Caco-2 (cell line): Measurements from ENCODE around the gene ODF2. TPM values are rescaled to one million over a fixed set of nuclear protein-coding genes. Genes with fewer than 3 reads are reported as not detected.

Source experiments
- BruUV-seq: library from RNA; stranded (reverse); fragments of 400-500 nt; replicated peaks from 2 replicates; lab custom pipeline; 2021; lab: Mats Ljungman, UMichigan
- CTCF ChIA-PET: fragments of 300-600 bp; sonication (Branson Sonifier 250); formaldehyde crosslinking; loops from one replicate; lab custom pipeline; 2022; ENCODE audit warnings: antibody characterized with exemption; lab: Charles Lee
- POLR2A ChIA-PET: fragments of 300-600 bp; sonication (Branson Sonifier 250); formaldehyde crosslinking; loops from one replicate; lab custom pipeline; 2022; ENCODE audit warnings: antibody characterized with exemption; lab: Charles Lee
- DNase-seq, 2 experiments: peaks; one replicate each; pipeline versions ENCODE4 v3.0.0 to v3.0.0-alpha.2; 2020 to 2022
- H3K27me3 ChIP-seq: replicated peaks from 2 replicates; pipeline ENCODE4 v1.6.0; 2011; ENCODE audit warnings: low read length; ENCODE audit not compliant: control insufficient read depth, insufficient read depth
- H3K36me3 ChIP-seq: 2 replicates; pipeline ENCODE4 v1.5.1; 2011; ENCODE audit warnings: low read length; ENCODE audit not compliant: control insufficient read depth, insufficient read depth
- H3K4me1 ChIP-seq: fragments of 250-450 bp; sonication (Bioruptor Pico); 2 replicates; pipeline ENCODE4 v1.5.1; 2020; ENCODE audit warnings: mild to moderate bottlenecking
- H3K4me3 ChIP-seq: 2 replicates; pipeline ENCODE4 v1.5.1; 2011; ENCODE audit warnings: low read depth, mild to moderate bottlenecking, control low read depth, low read length
- H3K9me3 ChIP-seq: fragments of 250-450 bp; sonication (Bioruptor Pico); 2 replicates; pipeline ENCODE4 v1.5.1; 2020; ENCODE audit warnings: mild to moderate bottlenecking, moderate library complexity
- H3K27ac Mint-ChIP-seq: one replicate; pipeline ENCODE4 v1.8.0; 2022; ENCODE audit warnings: mixed read lengths; ENCODE audit not compliant: unreplicated experiment
- H3K27me3 Mint-ChIP-seq: one replicate; pipeline ENCODE4 v1.8.0; 2022; ENCODE audit warnings: mixed read lengths; ENCODE audit not compliant: insufficient read depth, unreplicated experiment
- H3K36me3 Mint-ChIP-seq: one replicate; pipeline ENCODE4 v1.8.0; 2022; ENCODE audit warnings: mild to moderate bottlenecking, mixed read lengths; ENCODE audit not compliant: insufficient read depth, unreplicated experiment
- H3K4me1 Mint-ChIP-seq: one replicate; pipeline ENCODE4 v1.8.0; 2022; ENCODE audit warnings: low read depth, mixed read lengths; ENCODE audit not compliant: unreplicated experiment
- H3K4me3 Mint-ChIP-seq: one replicate; pipeline ENCODE4 v1.8.0; 2022; ENCODE audit warnings: mild to moderate bottlenecking, moderate library complexity, mixed read lengths; ENCODE audit not compliant: unreplicated experiment
- H3K9me3 Mint-ChIP-seq: one replicate; pipeline ENCODE4 v1.8.0; 2022; ENCODE audit warnings: mixed read lengths; ENCODE audit not compliant: unreplicated experiment
- CTCF ChIP-seq, 2 experiments: fragments of 200-600 bp in 1 of 2; IDR thresholded peaks; 1 replicate in 1 of 2; 2 replicates in 1 of 2; pipeline versions ENCODE4 v1.5.1 to v1.8.0; 2011 to 2022; ENCODE audit warnings: antibody characterized with exemption in 1 of 2, control low read depth in 1 of 2, inconsistent platforms in 1 of 2, low read depth in 1 of 2, low read length in 1 of 2, mild to moderate bottlenecking in 1 of 2, moderate library complexity in 1 of 2; ENCODE audit not compliant: insufficient read depth in 1 of 2, severe bottlenecking in 1 of 2, unreplicated experiment in 1 of 2
- intact Hi-C: fragments of 100-400 bp; cut with micrococcal nuclease; formaldehyde crosslinking; loops from one replicate; pipeline ENCODE4 v1.10.0; 2022; ENCODE audit not compliant: unreplicated experiment
- total RNA-seq: library from RNA; stranded (reverse); gene quantifications from 2 replicates; pipeline ENCODE4 v1.2.3, GENCODE V29; 2022

Gene ODF2
- total RNA-seq, 1 experiment from 2014 or later = 34.9 TPM

DNA sequence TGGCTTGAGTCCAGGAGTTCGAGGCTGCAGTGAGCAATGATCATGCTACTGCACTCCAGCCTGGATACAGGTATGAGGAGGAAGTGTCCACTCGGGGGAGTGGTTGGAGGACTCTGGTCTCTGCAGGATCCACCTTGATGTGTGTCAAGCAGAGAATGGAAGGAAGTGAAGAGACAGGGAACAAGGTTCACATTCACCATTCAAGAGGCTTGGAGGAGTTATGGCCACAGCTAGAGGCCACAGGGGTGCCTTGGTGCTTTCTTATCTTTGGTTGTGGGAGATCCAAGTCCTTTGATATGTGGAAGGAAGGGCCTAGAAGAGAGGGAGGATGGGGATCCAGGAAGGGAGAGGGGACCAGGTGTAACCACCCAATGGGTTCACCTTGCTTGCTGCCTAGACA lies 40.5 kb upstream of the ODF2 start:
- BruUV-seq = no TSS peak
- CTCF ChIA-PET = interaction anchor here (0.6 kb wide), 3 partner anchors 115 to 209 kb away, joined by 4 to 5 read pairs (median 5); no protein-coding TSS in a partner anchor
- intact Hi-C loops = no loop called here

GRCh38 chr9:128416014-128416413 lies 39.8 kb upstream of the ODF2 start:
- Histone ChIP-seq H3K4me3 (no peak overlapping the region), H3K36me3 (no peaks in the 10 kb centered on the region), H3K4me1 (peaks cover 32% of the 10 kb centered on the region), H3K9me3 (no peaks in the 10 kb centered on the region), H3K27me3 (no peaks in the 10 kb centered on the region)
- peak overlapping the region; percentile 86 for H3K27ac Mint-ChIP-seq
- DNase-seq = peak; percentile 69 to 72
- no TSS peak for BruUV-seq
- CTCF ChIA-PET = interaction anchor here (0.6 kb wide), 3 partner anchors 116 to 209 kb away, joined by 4 to 5 read pairs (median 5); no protein-coding TSS in a partner anchor
- intact Hi-C loops = no loop called here
- no peaks in the 10 kb centered on the region for H3K9me3 Mint-ChIP-seq
- peaks cover 6% of the 10 kb centered on the region for H3K36me3 Mint-ChIP-seq
- H3K4me3 Mint-ChIP-seq = peak overlapping the region; percentile 62
- POLR2A ChIA-PET = interaction anchor here (0.6 kb wide), 1 partner anchor 49 kb away, joined by 5 read pairs; no protein-coding TSS in a partner anchor
- H3K4me1 Mint-ChIP-seq = peaks cover 24% of the 10 kb centered on the region
- no peak for TF ChIP-seq CTCF (IDR thresholded peaks at IDR 0.05; ENCODE audit: insufficient read depth in 1 of 2, low read depth in 1 of 2, low read length in 1 of 2, severe bottlenecking in 1 of 2, unreplicated experiment in 1 of 2)
- H3K27me3 Mint-ChIP-seq = no peaks in the 10 kb centered on the region

More for the DNA sequence above, 40.5 kb upstream of the ODF2 start:
- Histone ChIP-seq H3K9me3 (no peaks in the 10 kb centered on the region), H3K36me3 (no peaks in the 10 kb centered on the region), H3K4me3 (no peak overlapping the region), H3K27me3 (no peaks in the 10 kb centered on the region), H3K4me1 (peaks cover 32% of the 10 kb centered on the region)
- Mint-ChIP-seq H3K27ac (peak overlapping the region; percentile 86), H3K9me3 (no peaks in the 10 kb centered on the region), H3K4me1 (peaks cover 24% of the 10 kb centered on the region), H3K4me3 (peak overlapping the region; percentile 62), H3K27me3 (no peaks in the 10 kb centered on the region), H3K36me3 (peaks cover 6% of the 10 kb centered on the region)
- no peak for TF ChIP-seq CTCF (IDR thresholded peaks at IDR 0.05; ENCODE audit: insufficient read depth in 1 of 2, low read depth in 1 of 2, low read length in 1 of 2, severe bottlenecking in 1 of 2, unreplicated experiment in 1 of 2)
- POLR2A ChIA-PET = interaction anchor here (0.6 kb wide), 1 partner anchor 50 kb away, joined by 5 read pairs; no protein-coding TSS in a partner anchor
- no peak for DNase-seq

- TF ChIP-seq CTCF (IDR thresholded peaks at IDR 0.05; ENCODE audit: insufficient read depth in 1 of 2, low read depth in 1 of 2, low read length in 1 of 2, severe bottlenecking in 1 of 2, unreplicated experiment in 1 of 2) = no peak
- Histone ChIP-seq H3K4me3 (no peak overlapping the region), H3K9me3 (no peaks in the 10 kb centered on the region), H3K4me1 (peaks cover 35% of the 10 kb centered on the region), H3K27me3 (no peaks in the 10 kb centered on the region), H3K36me3 (no peaks in the 10 kb centered on the region)
- intact Hi-C loops = no loop called here
- H3K27ac Mint-ChIP-seq = peak overlapping the region; percentile 86
- peaks cover 24% of the 10 kb centered on the region for H3K4me1 Mint-ChIP-seq
- ChIA-PET CTCF (no interaction called here), POLR2A (no interaction called here)
- peak overlapping the region; percentile 62 for H3K4me3 Mint-ChIP-seq
- H3K9me3 Mint-ChIP-seq = no peaks in the 10 kb centered on the region
- DNase-seq = no peak
- H3K36me3 Mint-ChIP-seq = peaks cover 6% of the 10 kb centered on the region
- no TSS peak for BruUV-seq
- H3K27me3 Mint-ChIP-seq = no peaks in the 10 kb centered on the region
Observed at GRCh38 chr9:128416432-128417019, 39.3 kb upstream of the ODF2 start.
